GM12878 (cell line): Measurements from ENCODE around the gene PPME1. TPM values are rescaled to one million over a fixed set of nuclear protein-coding genes. Genes with fewer than 3 reads are reported as not detected.

Source experiments
- ATAC-seq: fragments of 200-7000 bp; cut with Tn5 transposase; 3 replicates; pipeline ENCODE4 v1.9.1; 2020; ENCODE audit warnings: mild to moderate bottlenecking, moderate library complexity
- BruUV-seq: library from RNA; stranded (reverse); fragments of 400-500 nt; replicated peaks from 2 replicates; lab custom pipeline; 2021; lab: Mats Ljungman, UMichigan
- CTCF ChIA-PET: fragments of 300-600 bp; sonication (Branson Sonifier 250); formaldehyde crosslinking; extraction: SDS; loops from one replicate; lab custom pipeline; 2021; ENCODE audit warnings: inconsistent platforms; lab: Yijun Ruan, JAX
- POLR2A ChIA-PET: fragments of 350-600 bp; formaldehyde crosslinking; extraction: SDS; loops from one replicate; lab custom pipeline; 2021; ENCODE audit warnings: inconsistent platforms; lab: Charles Lee
- RAD21 ChIA-PET: fragments of 300-600 bp; sonication (Branson Sonifier 250); formaldehyde crosslinking; loops from one replicate; lab custom pipeline; 2023; ENCODE audit warnings: antibody characterized with exemption; ENCODE audit not compliant: unreplicated experiment; lab: Charles Lee
- SMC1A ChIA-PET: fragments of 300-600 bp; sonication (Branson Sonifier 250); formaldehyde crosslinking; loops from one replicate; lab custom pipeline; 2023; ENCODE audit not compliant: unreplicated experiment, uncharacterized antibody; lab: Charles Lee
- DNase-seq: peaks from one replicate; pipeline ENCODE4 v3.0.0-alpha.2; 2011; ENCODE audit warnings: low read depth, low spot score
- FAIRE-seq: peaks from 3 replicates; lab custom pipeline; 2011; peaks lifted over from hg19 to GRCh38; lab: Jason Lieb, UNC
- H2AFZ ChIP-seq: 2 replicates; pipeline ENCODE4 v1.6.0; 2011; ENCODE audit warnings: low read depth, low read length, control low read depth; ENCODE audit not compliant: control insufficient read depth
- H3K27ac ChIP-seq: 2 replicates; pipeline ENCODE4 v1.5.1; 2011; ENCODE audit warnings: control low read depth; ENCODE audit not compliant: control insufficient read depth, insufficient read depth
- H3K27me3 ChIP-seq, 2 experiments: replicated peaks in 1 of 2; 2 replicates each; pipeline versions ENCODE4 v1.6.0 to v1.6.1; 2011; ENCODE audit warnings: low read length in 1 of 2; ENCODE audit not compliant: control insufficient read depth in 2 of 2, insufficient read depth in 2 of 2
- H3K36me3 ChIP-seq, 2 experiments: 2 replicates each; pipeline ENCODE4 v1.5.1; 2011; ENCODE audit warnings: low read length in 1 of 2; ENCODE audit not compliant: control insufficient read depth in 2 of 2, insufficient read depth in 2 of 2
- H3K4me1 ChIP-seq: 2 replicates; pipeline ENCODE4 v1.6.1; 2011; ENCODE audit warnings: mild to moderate bottlenecking, low read length, moderate library complexity, mixed read lengths; ENCODE audit not compliant: control insufficient read depth, insufficient read depth
- H3K4me2 ChIP-seq: 2 replicates; pipeline ENCODE4 v1.6.0; 2011; ENCODE audit warnings: control low read depth; ENCODE audit not compliant: control insufficient read depth, insufficient read depth
- H3K4me3 ChIP-seq: fragments of 200-600 bp; sonication (generic); 2 replicates; pipeline ENCODE4 v1.5.1; 2016
- H3K79me2 ChIP-seq: 2 replicates; pipeline ENCODE4 v1.6.0; 2011; ENCODE audit warnings: low read length; ENCODE audit not compliant: control insufficient read depth, insufficient read depth
- H3K9ac ChIP-seq: 2 replicates; pipeline ENCODE4 v1.8.0; 2011; ENCODE audit warnings: low read length, control low read depth, mixed read lengths; ENCODE audit not compliant: control insufficient read depth, insufficient read depth
- H3K9me3 ChIP-seq: replicated peaks from 3 replicates; pipeline ENCODE4 v1.5.1; 2011; ENCODE audit warnings: mild to moderate bottlenecking, low read length; ENCODE audit not compliant: control insufficient read depth, insufficient read depth
- H4K20me1 ChIP-seq: 2 replicates; pipeline ENCODE4 v1.6.0; 2011; ENCODE audit not compliant: control insufficient read depth, insufficient read depth
- BMI1 ChIP-seq: fragments of 450-650 bp; IDR thresholded peaks from 2 replicates; pipeline ENCODE4 v1.6.1; 2016; ENCODE audit warnings: mild to moderate bottlenecking, moderate library complexity, borderline replicate concordance
- EGR1 ChIP-seq, 2 experiments: IDR thresholded peaks; 1 replicate in 1 of 2; 2 replicates in 1 of 2; pipeline ENCODE4 v1.6.1; 2011 to 2012; ENCODE audit warnings: low read depth in 2 of 2, low read length in 2 of 2, borderline replicate concordance in 1 of 2, mild to moderate bottlenecking in 1 of 2, moderate library complexity in 1 of 2
- MYB ChIP-seq: fragments of 150-350 bp; IDR thresholded peaks from 2 replicates; pipeline ENCODE4 v1.6.1; 2014; ENCODE audit warnings: mild to moderate bottlenecking, low read depth, low read length, borderline replicate concordance
- SRF ChIP-seq, 2 experiments: IDR thresholded peaks; 2 replicates each; pipeline ENCODE4 v1.6.1; 2011; ENCODE audit warnings: low read depth in 2 of 2, low read length in 2 of 2, mild to moderate bottlenecking in 1 of 2, moderate library complexity in 1 of 2
- WGBS: methylation state at CpG from one replicate; pipeline ENCODE4 v1.1.6; 2016; ENCODE audit warnings: low lambda C conversion rate; ENCODE audit not compliant: insufficient replicate concordance, insufficient coverage; ENCODE audit errors: missing lambda C conversion rate; 5-methylcytosine and 5-hydroxymethylcytosine counted together
- in situ Hi-C: fragments of 300-500 bp; cut with MboI; formaldehyde crosslinking; loops from 9 replicates; pipeline ENCODE4 v1.14.3; 2018; ENCODE audit warnings: mixed read lengths
- intact Hi-C: fragments of 100-400 bp; cut with micrococcal nuclease; formaldehyde crosslinking; loops from one replicate; pipeline ENCODE4 v1.14.2; 2022; ENCODE audit not compliant: unreplicated experiment
- polyA plus RNA-seq, 11 experiments: library from polyadenylated mRNA; depleted of rRNA in 4 of 11; unstranded in 6 of 11; stranded (reverse) in 5 of 11; fragments of >200 nt; fragmentation: Nextera tagmentation in 4 of 11; fragmentation: Illumina TruSeq in 1 of 11; extraction: Ambion mirVana in 4 of 11; extraction: Trizol in 1 of 11; gene quantifications; 1 replicate in 1 of 11; 2 replicates in 10 of 11; pipeline versions ENCODE4 v1.2.1 to v1.2.3, GENCODE V29; 2011 to 2016; ENCODE audit warnings: inconsistent platforms in 2 of 11, missing spikeins in 2 of 11, low read depth in 1 of 11
- total RNA-seq, 4 experiments: library from RNA; depleted of rRNA in 3 of 4; stranded (reverse); fragments of >200 nt in 3 of 4; fragmentation: Illumina TruSeq in 1 of 4; extraction: Trizol in 1 of 4; gene quantifications; 2 replicates each; pipeline versions ENCODE4 v1.2.1 to v1.2.3, GENCODE V29; 2013 to 2021

The PPME1 gene
- total and polyA plus RNA-seq, 10 of the 15 experiments (the other 5 are each of a cell fraction or from before 2014, with no cell fraction given): 3.1 to 51.4 (median 20.8) TPM

DNA sequence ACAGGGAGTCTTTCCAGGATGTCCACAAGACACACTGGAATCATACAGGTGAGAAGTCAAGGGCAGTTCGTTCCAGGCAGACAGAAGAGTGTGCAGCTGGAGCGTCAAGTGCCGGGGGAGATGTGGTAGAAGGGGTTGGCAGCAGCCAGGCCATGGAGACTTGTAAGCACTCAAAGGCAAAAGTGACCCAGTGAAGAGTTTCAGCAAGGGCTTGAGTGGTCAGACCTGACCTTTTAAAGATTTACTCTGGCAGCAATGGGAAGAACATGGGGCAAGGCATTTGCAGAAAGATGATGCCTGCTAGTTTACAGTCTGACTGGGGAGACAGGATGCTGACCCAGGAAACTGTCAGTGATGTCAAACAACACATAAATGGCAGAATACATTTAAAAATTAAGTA, 111.3 kb downstream of the PPME1 start:
- in situ Hi-C loops (no loop called here), intact Hi-C loops (no loop called here)
- DNase-seq (no peak), ATAC-seq (no peak), FAIRE-seq (no peak)
- SMC1A ChIA-PET: no interaction called here
- CTCF ChIA-PET: no interaction called here
- Histone ChIP-seq H2AFZ (no peak overlapping the region), H3K27me3 (no peaks in the 10 kb centered on the region), H3K36me3 (no peaks in the 10 kb centered on the region), H3K9ac (no peak overlapping the region), H3K4me1 (peaks cover 3% of the 10 kb centered on the region), H3K9me3 (no peaks in the 10 kb centered on the region; the same call in 1 of the 3 replicates), H3K4me2 (no peak overlapping the region), H3K4me3 (no peak overlapping the region), H3K79me2 (no peaks in the 10 kb centered on the region), H3K27ac (no peak overlapping the region), H4K20me1 (no peaks in the 10 kb centered on the region)
- RAD21 ChIA-PET: no interaction called here
- 57% methylated on average over 3 of the region's 3 CpGs for WGBS
- TF ChIP-seq EGR1 (IDR thresholded peaks at IDR 0.05; ENCODE audit: borderline replicate concordance in 1 of 2, low read depth in 2 of 2, low read length in 2 of 2): no peak
- TF ChIP-seq MYB: no peak
- no TSS peak for BruUV-seq
- POLR2A ChIA-PET: no interaction called here

- intact Hi-C loops: no loop called here
- ATAC-seq (no peak), FAIRE-seq (no peak), DNase-seq (no peak)
- Histone ChIP-seq H3K9me3 (no peaks in the 10 kb centered on the region; the same call in 1 of the 3 replicates), H3K36me3 (no peaks in the 10 kb centered on the region), H3K4me1 (peaks cover 3% of the 10 kb centered on the region), H3K9ac (no peak overlapping the region), H3K4me2 (no peak overlapping the region), H3K4me3 (no peak overlapping the region), H3K79me2 (no peaks in the 10 kb centered on the region), H2AFZ (no peak overlapping the region), H4K20me1 (no peaks in the 10 kb centered on the region), H3K27ac (no peak overlapping the region), H3K27me3 (no peaks in the 10 kb centered on the region)
- no TSS peak for BruUV-seq
- WGBS: 47% methylated on average over 5 of the region's 5 CpGs
- TF ChIP-seq SRF (IDR thresholded peaks at IDR 0.05; ENCODE audit: low read depth in 2 of 2, low read length in 2 of 2) (no peak), BMI1 (0 out of 2 replicates have a peak, but pooled peaks have one; percentile 23)
- ChIA-PET CTCF (no interaction called here), SMC1A (no interaction called here), POLR2A (no interaction called here), RAD21 (no interaction called here)
- in situ Hi-C loops: no loop called here
These were observed 111.9 kb downstream of the PPME1 start for GRCh38 chr11:74282914-74283371.
